ENCODE data around the gene PHOX2A.

Gene PHOX2A

GRCh38 chr11:72225411-72225951, 18.5 kb downstream of the PHOX2A start:
- H3K4me3 ChIP-seq (ENCODE audit: low read depth, low read length) = peak overlapping the region; percentile 79
- TF ChIP-seq CTCF (IDR thresholded peaks at IDR 0.05; ENCODE audit: low read depth, low read length, missing control alignments) = no peak
- no peak for DNase-seq (ENCODE audit: low read depth)

GRCh38 chr11:72224564-72225410, 19.2 kb downstream of the PHOX2A start, which contains the start of gene INPPL1:
Gene INPPL1 (plus strand): TSS chr11:72224767. CDS start chr11:72224985, 218 bp downstream.
- TF ChIP-seq CTCF (IDR thresholded peaks at IDR 0.05; ENCODE audit: low read depth, low read length, missing control alignments) = no peak
- H3K4me3 ChIP-seq (ENCODE audit: low read depth, low read length) = peak within 1 kb of the TSS; percentile 79
- DNase-seq (ENCODE audit: low read depth) = no peak

GRCh38 chr11:72223615-72224563, 20.1 kb downstream of the PHOX2A start:
- H3K4me3 ChIP-seq (ENCODE audit: low read depth, low read length) = peak overlapping the region; percentile 79
- DNase-seq (ENCODE audit: low read depth) = no peak
- TF ChIP-seq CTCF (IDR thresholded peaks at IDR 0.05; ENCODE audit: low read depth, low read length, missing control alignments) = no peak

GRCh38 chr11:72222907-72223614, 20.9 kb downstream of the PHOX2A start:
- peak; percentile 85 for DNase-seq (ENCODE audit: low read depth)
- peak overlapping the region; percentile 79 for H3K4me3 ChIP-seq (ENCODE audit: low read depth, low read length)
- peak; percentile 7 for TF ChIP-seq CTCF (IDR thresholded peaks at IDR 0.05; ENCODE audit: low read depth, low read length, missing control alignments)

- no peak for TF ChIP-seq CTCF (IDR thresholded peaks at IDR 0.05; ENCODE audit: low read depth, low read length, missing control alignments)
- no peak for DNase-seq (ENCODE audit: low read depth)
- peak overlapping the region; percentile 79 for H3K4me3 ChIP-seq (ENCODE audit: low read depth, low read length)
Measured at GRCh38 chr11:72222106-72222891, 21.7 kb downstream of the PHOX2A start.

Measured in GM12864 (cell line).